Measurements from ENCODE around the gene TBC1D16. TPM values are rescaled to one million over a fixed set of nuclear protein-coding genes. Genes with fewer than 3 reads are reported as not detected.

TBC1D16 gene
- total and polyA plus RNA-seq, 2 experiments from 2014 or later: 24.5 to 38.1 TPM

DNA sequence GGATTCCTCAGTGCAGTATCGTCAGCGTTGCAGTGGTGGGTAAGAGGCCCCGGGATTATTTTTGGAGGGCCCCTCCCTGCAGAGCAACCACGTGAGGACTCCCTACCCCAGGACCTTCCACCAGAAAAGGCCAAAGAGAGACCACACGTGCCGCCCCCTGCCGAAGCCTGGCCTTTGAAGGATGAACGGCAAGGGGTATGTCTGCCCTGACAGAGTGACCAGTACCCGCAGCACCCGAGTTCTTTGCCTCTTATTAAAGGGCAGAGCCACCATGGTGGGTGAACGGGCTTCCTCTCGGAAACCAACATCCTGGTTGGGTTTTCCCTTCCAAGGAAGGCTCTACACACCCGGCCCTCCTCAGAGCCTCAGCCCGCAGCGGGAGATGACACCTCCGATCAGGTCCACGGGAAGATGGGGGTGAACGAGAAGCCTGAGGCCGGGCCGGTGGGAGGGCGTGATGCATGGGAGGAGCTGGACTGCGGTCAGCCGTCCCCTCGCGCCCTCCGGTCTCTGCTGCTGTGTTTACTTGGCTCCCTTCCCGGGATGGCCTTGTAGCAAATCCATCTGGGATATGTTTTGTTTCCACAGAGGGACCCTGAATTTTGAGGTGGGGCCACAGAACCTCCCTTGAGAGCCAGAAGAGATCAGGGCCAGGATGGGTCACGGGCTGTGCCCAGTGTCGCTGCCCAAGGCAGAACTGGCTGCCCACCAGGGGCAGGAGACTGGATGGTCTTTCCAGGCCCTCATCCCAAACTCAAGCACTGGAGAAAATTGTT, 49.1 kb downstream of the TBC1D16 start:
- no peaks in the 10 kb centered on the region for H3K27me3 ChIP-seq
- no peak overlapping the region for H2AFZ ChIP-seq
- no peaks in the 10 kb centered on the region for H3K9me2 ChIP-seq (replicated peaks; ENCODE audit: insufficient read depth)
- no peak overlapping the region for H3K4me3 ChIP-seq
- peak overlapping the region; percentile 89 for H3K27ac ChIP-seq
- peaks cover 54% of the 10 kb centered on the region for H3K4me1 ChIP-seq (ENCODE audit: insufficient read depth)
- TF ChIP-seq EZH2phosphoT487 (IDR thresholded peaks at IDR 0.05; ENCODE audit: low read depth, severe bottlenecking, unreplicated experiment) (no peak), EZH2 (IDR thresholded peaks at IDR 0.05; ENCODE audit: borderline replicate concordance) (no peak)
- TF ChIP-seq, protein P1, sequence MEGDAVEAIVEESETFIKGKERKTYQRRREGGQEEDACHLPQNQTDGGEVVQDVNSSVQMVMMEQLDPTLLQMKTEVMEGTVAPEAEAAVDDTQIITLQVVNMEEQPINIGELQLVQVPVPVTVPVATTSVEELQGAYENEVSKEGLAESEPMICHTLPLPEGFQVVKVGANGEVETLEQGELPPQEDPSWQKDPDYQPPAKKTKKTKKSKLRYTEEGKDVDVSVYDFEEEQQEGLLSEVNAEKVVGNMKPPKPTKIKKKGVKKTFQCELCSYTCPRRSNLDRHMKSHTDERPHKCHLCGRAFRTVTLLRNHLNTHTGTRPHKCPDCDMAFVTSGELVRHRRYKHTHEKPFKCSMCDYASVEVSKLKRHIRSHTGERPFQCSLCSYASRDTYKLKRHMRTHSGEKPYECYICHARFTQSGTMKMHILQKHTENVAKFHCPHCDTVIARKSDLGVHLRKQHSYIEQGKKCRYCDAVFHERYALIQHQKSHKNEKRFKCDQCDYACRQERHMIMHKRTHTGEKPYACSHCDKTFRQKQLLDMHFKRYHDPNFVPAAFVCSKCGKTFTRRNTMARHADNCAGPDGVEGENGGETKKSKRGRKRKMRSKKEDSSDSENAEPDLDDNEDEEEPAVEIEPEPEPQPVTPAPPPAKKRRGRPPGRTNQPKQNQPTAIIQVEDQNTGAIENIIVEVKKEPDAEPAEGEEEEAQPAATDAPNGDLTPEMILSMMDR (IDR thresholded peaks at IDR 0.05; ENCODE audit: poor library complexity): no peak
- H3K4me2 ChIP-seq: peak overlapping the region; percentile 47
- no peaks in the 10 kb centered on the region for H4K20me1 ChIP-seq (ENCODE audit: insufficient read depth, poor library complexity, severe bottlenecking)
- peaks cover 68% of the 10 kb centered on the region for H3K79me2 ChIP-seq
- no peak for DNase-seq (ENCODE audit: low spot score)
- H3K36me3 ChIP-seq (replicated peaks; ENCODE audit: insufficient read depth, low read depth): no peaks in the 10 kb centered on the region
- 83% methylated on average over 29 of the region's 29 CpGs for WGBS (ENCODE audit: low lambda C conversion rate, missing lambda C conversion rate)
- no peaks in the 10 kb centered on the region for H3K9me3 ChIP-seq (ENCODE audit: low read depth)

DNA sequence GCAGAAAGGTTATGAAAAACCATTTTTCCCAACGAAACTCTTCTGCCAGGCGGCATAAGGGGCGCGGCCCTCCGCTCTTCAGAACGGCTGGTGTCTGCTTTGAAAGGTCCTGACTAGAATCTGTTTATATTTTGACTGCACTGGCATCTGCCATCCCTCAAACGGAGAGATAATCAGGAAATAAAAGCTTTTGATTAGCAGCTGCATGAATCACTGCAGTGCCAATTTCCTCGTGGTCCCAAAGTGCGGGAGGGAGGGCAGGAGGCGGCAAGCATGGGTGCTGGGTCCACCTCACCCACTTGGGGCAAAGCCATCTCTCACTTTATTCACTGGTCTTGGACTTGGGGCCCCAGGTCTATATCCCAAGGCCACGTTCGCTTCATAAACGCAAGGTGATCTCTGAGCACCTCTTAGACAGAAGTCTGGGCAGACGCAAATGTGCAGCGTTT, 49.7 kb downstream of the TBC1D16 start:
- H3K27ac ChIP-seq: no peak overlapping the region
- no peaks in the 10 kb centered on the region for H4K20me1 ChIP-seq (ENCODE audit: insufficient read depth, poor library complexity, severe bottlenecking)
- 86% methylated on average over 15 of the region's 15 CpGs for WGBS (ENCODE audit: low lambda C conversion rate, missing lambda C conversion rate)
- peaks cover 70% of the 10 kb centered on the region for H3K79me2 ChIP-seq
- no peak overlapping the region for H3K4me2 ChIP-seq
- no peak overlapping the region for H3K4me3 ChIP-seq
- TF ChIP-seq EZH2 (IDR thresholded peaks at IDR 0.05; ENCODE audit: borderline replicate concordance) (no peak), EZH2phosphoT487 (IDR thresholded peaks at IDR 0.05; ENCODE audit: low read depth, severe bottlenecking, unreplicated experiment) (no peak)
- TF ChIP-seq, protein P1 (IDR thresholded peaks at IDR 0.05; ENCODE audit: poor library complexity): no peak
- no peaks in the 10 kb centered on the region for H3K27me3 ChIP-seq
- DNase-seq (ENCODE audit: low spot score): no peak
- no peaks in the 10 kb centered on the region for H3K9me3 ChIP-seq (ENCODE audit: low read depth)
- no peaks in the 10 kb centered on the region for H3K9me2 ChIP-seq (replicated peaks; ENCODE audit: insufficient read depth)
- H3K4me1 ChIP-seq (ENCODE audit: insufficient read depth): peaks cover 56% of the 10 kb centered on the region
- no peaks in the 10 kb centered on the region for H3K36me3 ChIP-seq (replicated peaks; ENCODE audit: insufficient read depth, low read depth)
- H2AFZ ChIP-seq: no peak overlapping the region

DNA sequence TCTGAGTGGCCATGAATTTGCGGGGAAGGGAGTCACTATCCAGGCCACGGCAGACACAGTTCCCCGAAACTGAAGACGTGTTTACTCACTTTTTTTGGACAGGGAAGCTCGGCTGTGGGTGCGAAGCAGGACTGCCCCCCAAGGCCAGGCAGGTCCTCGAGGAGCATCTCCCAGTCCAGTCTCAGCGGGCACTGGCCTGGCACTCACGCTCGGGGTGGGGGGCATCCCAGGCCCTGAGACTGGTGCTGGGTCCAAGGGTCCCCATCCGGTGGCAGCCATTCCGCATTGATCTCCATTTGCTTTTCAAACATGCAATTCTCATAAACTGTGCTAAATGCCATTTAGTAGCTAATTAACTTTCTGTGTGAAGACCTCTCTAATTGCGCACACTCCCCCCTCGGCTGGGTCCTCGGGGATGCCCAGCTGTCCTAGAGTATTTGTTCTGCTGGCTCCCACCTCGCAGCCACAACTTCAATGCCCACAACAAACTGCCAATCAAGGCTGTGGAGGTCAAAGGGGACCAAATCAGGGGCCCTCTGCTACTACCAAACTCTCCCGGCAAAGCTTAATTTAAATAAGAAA, 50.2 kb downstream of the TBC1D16 start:
- Histone ChIP-seq H2AFZ (no peak overlapping the region), H3K27ac (no peak overlapping the region), H3K79me2 (peaks cover 67% of the 10 kb centered on the region), H3K4me3 (no peak overlapping the region), H3K36me3 (replicated peaks; ENCODE audit: insufficient read depth, low read depth) (no peaks in the 10 kb centered on the region), H3K9me2 (replicated peaks; ENCODE audit: insufficient read depth) (no peaks in the 10 kb centered on the region), H3K27me3 (no peaks in the 10 kb centered on the region), H3K4me2 (no peak overlapping the region), H3K9me3 (ENCODE audit: low read depth) (no peaks in the 10 kb centered on the region), H3K4me1 (ENCODE audit: insufficient read depth) (peaks cover 50% of the 10 kb centered on the region), H4K20me1 (ENCODE audit: insufficient read depth, poor library complexity, severe bottlenecking) (no peaks in the 10 kb centered on the region)
- DNase-seq (ENCODE audit: low spot score): no peak
- 95% methylated on average over 17 of the region's 17 CpGs for WGBS (ENCODE audit: low lambda C conversion rate, missing lambda C conversion rate)
- TF ChIP-seq, protein P1 (IDR thresholded peaks at IDR 0.05; ENCODE audit: poor library complexity): no peak
- TF ChIP-seq EZH2phosphoT487 (IDR thresholded peaks at IDR 0.05; ENCODE audit: low read depth, severe bottlenecking, unreplicated experiment): no peak

All from hepatocyte (in vitro differentiated cells).